Duodenal mucosa (tissue), 2 donors: ENCODE results near the gene MARCO.
"Not testable (repeated sequence)": the region's sequence is repeated elsewhere in the genome, so short reads cannot be mapped to it uniquely, and the experiment has no call there.

Source experiments
- H3K27ac ChIP-seq: one replicate; pipeline ENCODE4 v1.7.0; 2013; ENCODE audit warnings: low read depth, low read length
- H3K27me3 ChIP-seq, 2 donors: one replicate each; pipeline ENCODE4 v1.7.0; 2013; ENCODE audit warnings: low read length in 2 of 2, control low read depth in 1 of 2; ENCODE audit not compliant: insufficient read depth in 2 of 2, control insufficient read depth in 1 of 2
- H3K36me3 ChIP-seq, 2 donors: one replicate each; pipeline ENCODE4 v1.7.0; 2013; ENCODE audit warnings: low read length in 2 of 2, control low read depth in 1 of 2; ENCODE audit not compliant: insufficient read depth in 2 of 2, control insufficient read depth in 1 of 2
- H3K4me1 ChIP-seq, 2 donors: one replicate each; pipeline ENCODE4 v1.7.0; 2013; ENCODE audit warnings: low read length in 2 of 2, control low read depth in 1 of 2; ENCODE audit not compliant: insufficient read depth in 2 of 2, control insufficient read depth in 1 of 2
- H3K4me3 ChIP-seq, 2 donors: one replicate each; pipeline ENCODE4 v1.7.0; 2013; ENCODE audit warnings: low read length in 2 of 2, low read depth in 1 of 2
- H3K9ac ChIP-seq, 2 donors: one replicate each; pipeline ENCODE4 v1.7.0; 2013; ENCODE audit warnings: low read length in 2 of 2, low read depth in 1 of 2
- H3K9me3 ChIP-seq, 2 donors: one replicate each; pipeline ENCODE4 v1.7.0; 2013; ENCODE audit warnings: low read length in 2 of 2, control low read depth in 1 of 2; ENCODE audit not compliant: control insufficient read depth in 1 of 2

Gene MARCO

DNA sequence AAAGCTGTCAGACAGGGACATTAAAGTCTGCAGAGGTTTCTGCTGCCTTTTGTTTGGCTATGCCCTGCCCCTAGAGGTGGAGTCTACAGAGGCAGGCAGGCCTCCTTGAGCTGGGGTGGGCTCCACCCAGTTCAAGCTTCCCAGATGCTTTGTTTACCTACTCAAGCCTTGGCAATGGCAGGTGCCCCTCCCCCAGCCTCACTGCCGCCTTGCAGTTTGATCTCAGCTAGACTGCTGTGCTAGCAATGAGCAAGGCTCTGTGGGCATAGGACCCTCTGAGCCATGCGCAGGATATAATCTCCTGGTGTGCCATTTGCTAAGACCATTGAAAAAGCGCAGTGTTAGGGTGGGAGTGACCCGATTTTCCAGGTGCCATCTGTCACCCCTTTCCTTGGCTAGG is 61.9 kb downstream of the MARCO start:
- not testable (repeated sequence) for H3K27ac ChIP-seq, H3K4me3 ChIP-seq, H3K27me3 ChIP-seq, H3K4me1 ChIP-seq, H3K9ac ChIP-seq, H3K36me3 ChIP-seq, H3K9me3 ChIP-seq

DNA sequence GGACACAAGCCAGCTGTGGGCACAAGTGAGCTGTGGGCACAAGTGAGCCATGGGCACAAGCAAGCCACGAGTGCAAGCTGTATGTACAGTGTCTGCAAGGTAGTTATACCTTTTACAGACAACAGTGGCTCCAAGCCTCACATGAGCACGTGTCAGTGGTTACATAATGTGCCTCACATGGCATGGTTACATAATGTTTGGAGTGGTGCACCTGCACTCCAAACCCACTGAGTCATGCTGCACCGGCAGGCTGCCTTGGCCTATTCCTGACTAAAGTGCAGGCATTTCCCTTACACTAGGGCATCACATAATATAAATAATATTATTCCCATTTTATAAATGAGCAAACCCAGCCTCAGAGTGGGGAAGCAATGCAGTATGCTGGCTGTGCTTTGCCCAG is 62.6 kb downstream of the MARCO start:
- Histone ChIP-seq H3K4me1 (no peaks in the 10 kb centered on the region), H3K9ac (no peak overlapping the region), H3K27ac (no peak overlapping the region), H3K9me3 (peaks cover 0 to 5% of the 10 kb centered on the region in 2 donors), H3K27me3 (peaks cover 0 to 8% of the 10 kb centered on the region in 2 donors), H3K36me3 (no peaks in the 10 kb centered on the region), H3K4me3 (no peak overlapping the region)

DNA sequence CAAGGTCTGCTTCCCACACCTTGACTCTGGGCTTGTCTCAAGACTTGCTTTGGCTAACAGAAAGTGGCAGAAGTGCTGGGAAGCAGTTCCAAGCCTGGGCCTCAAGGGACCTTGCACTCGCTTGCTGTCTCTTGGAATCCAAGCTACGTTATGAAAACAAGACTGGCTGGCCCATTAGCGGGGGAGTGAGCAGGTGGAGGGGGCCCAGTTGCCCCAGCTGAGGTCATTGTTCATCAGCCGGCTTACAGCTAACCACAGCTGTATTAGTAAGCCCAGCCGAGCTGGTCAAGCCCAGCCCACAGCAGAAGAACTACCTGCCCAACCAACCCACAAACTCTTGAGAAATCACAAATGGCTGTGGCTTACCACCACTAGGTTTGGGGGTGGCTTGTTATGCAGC is 63.1 kb downstream of the MARCO start:
- Histone ChIP-seq H3K4me3 (no peak overlapping the region), H3K4me1 (no peaks in the 10 kb centered on the region), H3K27ac (no peak overlapping the region), H3K27me3 (peaks cover 0 to 12% of the 10 kb centered on the region in 2 donors), H3K36me3 (no peaks in the 10 kb centered on the region), H3K9me3 (peaks cover 0 to 5% of the 10 kb centered on the region in 2 donors), H3K9ac (no peak overlapping the region)

DNA sequence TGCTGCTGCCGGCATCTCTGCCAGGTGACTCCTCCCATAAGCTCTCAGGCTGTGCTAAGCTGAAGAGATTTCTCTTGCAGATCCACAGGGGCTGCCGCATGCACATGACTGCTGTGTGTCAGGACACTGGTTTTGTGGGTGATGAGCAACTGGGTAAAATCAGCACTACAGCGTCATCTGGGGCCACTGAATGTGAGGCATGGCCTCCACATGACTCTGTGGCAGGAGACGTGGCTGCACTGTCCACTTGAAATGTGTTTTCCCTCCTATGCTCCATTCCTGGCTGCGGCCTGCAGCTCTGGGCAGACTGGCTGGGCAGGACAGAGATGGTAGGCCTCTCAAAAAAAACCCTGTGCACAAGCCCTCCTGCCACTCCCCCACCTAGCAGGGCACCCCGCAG is 63.6 kb downstream of the MARCO start:
- Histone ChIP-seq H3K27ac (no peak overlapping the region), H3K9me3 (peaks cover 0 to 5% of the 10 kb centered on the region in 2 donors), H3K36me3 (no peaks in the 10 kb centered on the region), H3K9ac (no peak overlapping the region), H3K4me1 (no peaks in the 10 kb centered on the region), H3K4me3 (no peak overlapping the region), H3K27me3 (peaks cover 5 to 17% of the 10 kb centered on the region in 2 donors)

DNA sequence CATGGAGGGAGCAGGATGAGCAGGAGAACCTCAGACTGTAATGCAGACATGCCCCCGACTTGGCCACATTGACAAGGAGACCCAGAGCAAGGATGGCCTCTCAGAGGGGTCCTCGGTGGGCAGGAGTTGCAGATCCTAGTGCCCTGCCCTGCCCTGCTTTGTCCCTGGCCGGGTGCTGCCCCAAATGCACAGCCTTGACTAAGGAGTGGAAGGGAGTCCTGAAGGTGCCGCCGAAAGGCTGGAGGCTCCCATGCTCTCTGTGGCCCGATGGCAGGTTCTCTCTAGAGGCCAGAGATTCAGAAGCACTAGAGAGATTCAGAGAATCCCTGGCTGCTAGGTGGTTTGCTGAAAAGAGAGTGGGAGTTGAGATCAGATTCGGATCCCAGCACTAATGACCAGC is 64.4 kb downstream of the MARCO start:
- peaks cover 0 to 5% of the 10 kb centered on the region in 2 donors for H3K9me3 ChIP-seq
- no peak overlapping the region for H3K4me3 ChIP-seq
- H3K36me3 ChIP-seq, result no peaks in the 10 kb centered on the region
- H3K27ac ChIP-seq, result no peak overlapping the region
- H3K9ac ChIP-seq, result no peak overlapping the region
- H3K4me1 ChIP-seq, result no peaks in the 10 kb centered on the region
- peaks cover 13 to 26% of the 10 kb centered on the region in 2 donors for H3K27me3 ChIP-seq

DNA sequence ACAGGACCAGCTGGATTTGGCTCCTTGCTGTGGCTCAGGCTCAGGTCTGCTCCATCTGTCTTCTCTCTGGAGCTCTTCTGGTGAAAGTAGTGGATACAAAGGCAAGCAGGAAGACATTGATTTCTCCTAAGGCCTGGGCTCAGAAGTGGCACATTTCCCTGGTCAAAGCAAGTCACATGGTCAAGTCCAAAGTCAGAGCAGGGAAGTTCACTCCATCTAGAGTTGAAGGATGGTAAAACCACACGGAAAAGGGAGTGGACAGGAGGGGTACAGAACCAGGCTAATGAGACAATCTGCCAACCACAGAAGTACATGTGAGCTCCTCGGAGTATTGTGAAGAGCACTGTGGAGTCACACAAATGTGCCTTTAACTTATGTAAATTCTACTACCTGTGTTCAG is 66.1 kb downstream of the MARCO start:
- Histone ChIP-seq H3K4me3 (no peak overlapping the region), H3K36me3 (no peaks in the 10 kb centered on the region), H3K27ac (no peak overlapping the region), H3K27me3 (peaks cover 20 to 32% of the 10 kb centered on the region in 2 donors), H3K9me3 (peaks cover 0 to 5% of the 10 kb centered on the region in 2 donors), H3K9ac (no peak overlapping the region), H3K4me1 (no peaks in the 10 kb centered on the region)

DNA sequence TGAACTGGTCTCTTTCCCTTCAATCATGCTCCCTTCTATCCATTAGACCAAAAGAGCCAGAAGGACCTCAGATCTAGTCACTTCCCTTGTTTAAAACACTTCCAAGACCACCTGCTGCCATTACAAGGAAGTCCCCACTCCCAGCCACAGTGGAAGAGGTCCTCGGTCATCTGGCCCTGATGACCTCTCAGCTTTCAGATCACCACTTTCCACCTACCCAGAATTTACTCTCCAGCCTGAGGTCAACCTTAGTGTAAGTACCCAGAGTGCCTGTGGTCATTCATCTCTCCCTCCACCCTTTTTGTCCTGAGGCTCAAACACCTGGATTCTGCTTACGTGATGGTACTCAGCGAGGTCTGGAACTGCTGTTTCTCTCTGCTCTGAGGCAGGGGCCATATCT is 67.1 kb downstream of the MARCO start:
- Histone ChIP-seq H3K36me3 (no peaks in the 10 kb centered on the region), H3K9ac (no peak overlapping the region), H3K27me3 (peaks cover 20 to 32% of the 10 kb centered on the region in 2 donors), H3K4me1 (no peaks in the 10 kb centered on the region), H3K9me3 (peaks cover 0 to 2% of the 10 kb centered on the region in 2 donors), H3K27ac (no peak overlapping the region), H3K4me3 (no peak overlapping the region)

DNA sequence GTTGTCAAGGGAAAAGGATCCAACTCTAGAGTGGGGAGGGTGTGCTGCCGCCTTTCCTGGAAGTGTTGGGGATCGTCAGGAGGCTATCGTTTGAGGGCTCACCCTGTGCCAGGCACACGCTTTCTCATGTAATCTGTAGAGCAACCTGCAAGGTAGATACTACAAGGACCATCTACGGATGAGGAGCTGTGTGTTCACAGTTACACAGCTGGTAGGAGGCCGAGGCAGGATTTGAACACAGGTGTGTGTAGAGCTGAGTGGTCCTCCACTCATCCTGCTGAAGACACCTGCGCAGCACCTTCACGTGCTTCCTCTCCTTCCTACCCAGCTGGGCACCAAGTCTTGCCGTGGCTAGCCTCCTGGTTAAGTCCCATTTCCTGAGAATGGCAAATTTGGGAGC is 68.3 kb downstream of the MARCO start:
- Histone ChIP-seq H3K9ac (no peak overlapping the region), H3K27me3 (peaks cover 20 to 32% of the 10 kb centered on the region in 2 donors), H3K36me3 (no peaks in the 10 kb centered on the region), H3K27ac (no peak overlapping the region), H3K4me1 (no peaks in the 10 kb centered on the region), H3K9me3 (no peaks in the 10 kb centered on the region), H3K4me3 (no peak overlapping the region)

DNA sequence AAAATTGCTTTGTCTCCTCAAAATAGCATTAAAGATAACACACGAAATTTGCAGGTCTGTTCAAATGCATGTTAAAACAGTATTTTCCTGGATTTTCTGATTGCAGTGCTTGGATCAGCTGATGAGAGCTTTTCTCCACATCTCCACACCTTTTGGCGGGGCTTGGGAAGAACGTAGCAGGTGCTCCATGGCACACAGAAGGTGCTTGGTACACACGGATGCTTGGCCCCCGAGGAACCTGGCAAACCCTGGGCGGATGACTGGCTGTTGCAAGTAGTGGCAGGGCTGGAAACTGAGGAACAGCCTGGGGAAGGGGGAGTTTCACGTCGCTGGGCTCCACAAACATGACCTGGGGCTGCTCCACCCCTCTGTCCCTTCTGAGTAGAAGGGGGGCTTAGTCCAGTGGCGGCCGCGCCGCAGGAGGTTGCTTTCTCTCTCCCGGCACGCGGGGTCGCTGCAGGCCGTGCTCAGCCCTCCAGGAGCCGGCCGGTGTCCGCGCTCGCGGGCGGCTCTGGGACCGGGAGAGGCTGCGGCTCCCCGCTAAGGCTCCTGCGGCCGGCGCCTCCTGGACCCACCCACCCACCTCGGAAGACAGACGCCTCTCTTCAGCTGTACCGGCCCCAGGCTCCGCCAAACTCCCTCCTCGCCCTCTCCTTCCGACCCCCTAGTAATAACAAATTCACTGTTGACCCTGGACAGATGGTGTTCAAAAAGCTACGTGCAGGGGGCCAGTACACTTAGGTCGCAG is 69.3 kb downstream of the MARCO start:
- no peak overlapping the region for H3K4me3 ChIP-seq

DNA sequence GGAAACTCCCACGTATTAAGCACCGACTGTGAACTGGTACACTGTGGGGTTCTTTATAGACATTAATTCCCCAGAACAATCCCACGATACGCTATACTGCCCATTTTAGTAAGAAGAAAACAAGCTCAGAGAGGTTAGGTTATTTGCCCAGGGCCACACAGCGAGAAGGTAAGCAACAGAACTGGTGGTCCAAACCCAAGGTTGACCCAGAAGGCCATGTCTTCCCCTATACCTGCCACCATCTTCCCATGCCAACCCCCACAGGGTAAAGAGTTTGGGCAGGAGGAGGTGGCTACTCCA is 69.9 kb downstream of the MARCO start:
- Histone ChIP-seq H3K4me3 (no peak overlapping the region), H3K27me3 (peaks cover 24 to 30% of the 10 kb centered on the region in 2 donors), H3K4me1 (no peaks in the 10 kb centered on the region), H3K9ac (no peak overlapping the region), H3K27ac (no peak overlapping the region), H3K9me3 (no peaks in the 10 kb centered on the region), H3K36me3 (no peaks in the 10 kb centered on the region)

More for the DNA sequence above, 69.3 kb downstream of the MARCO start:
- Histone ChIP-seq H3K4me1 (no peaks in the 10 kb centered on the region), H3K27ac (no peak overlapping the region), H3K27me3 (peaks cover 22 to 32% of the 10 kb centered on the region in 2 donors), H3K36me3 (no peaks in the 10 kb centered on the region), H3K9me3 (no peaks in the 10 kb centered on the region), H3K9ac (no peak overlapping the region)
